ENCODE measurements around the gene PEX11G. TPM values are rescaled to one million over a fixed set of nuclear protein-coding genes. Genes with fewer than 3 reads are reported as not detected.

The PEX11G gene
- total and polyA plus RNA-seq, 2 experiments from 2014 or later: 4.0 to 6.2 TPM

DNA sequence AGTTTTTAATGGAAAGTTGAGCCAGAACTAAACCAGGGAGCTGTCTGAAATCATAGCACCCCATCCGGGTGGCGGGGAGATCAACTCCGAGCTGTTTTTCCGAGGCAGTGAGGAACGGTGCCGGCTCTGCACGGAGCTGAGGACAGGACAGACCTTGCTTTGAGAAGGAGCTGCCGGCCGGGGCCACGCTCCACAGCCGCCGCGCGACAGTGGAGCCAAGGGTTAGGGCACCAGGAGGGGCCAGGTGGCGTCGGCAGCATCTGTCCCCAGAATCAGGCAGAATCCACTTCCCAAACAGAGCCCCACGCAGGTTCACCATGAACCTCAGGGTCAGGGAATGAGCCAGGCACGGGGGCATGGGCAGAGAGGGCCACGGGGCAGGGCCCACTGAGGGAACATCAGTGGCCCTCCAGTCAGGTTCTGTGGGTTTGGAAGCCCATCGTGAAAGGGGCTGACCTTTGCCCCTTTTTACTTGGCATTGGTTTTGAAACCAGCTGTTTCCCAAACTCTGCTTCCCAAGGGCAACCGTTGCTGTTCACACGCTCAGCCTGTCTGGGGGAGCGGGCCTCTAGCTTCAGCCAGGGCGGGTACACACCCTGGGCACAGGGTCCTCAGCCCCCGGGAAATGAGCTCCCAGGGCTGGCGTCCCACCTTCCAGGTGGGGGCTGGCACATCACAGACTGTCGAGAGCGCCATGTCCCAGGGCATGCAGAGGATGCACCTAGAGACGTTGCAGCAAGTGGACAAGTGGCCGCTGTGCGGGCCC, 18.1 kb downstream of the PEX11G start:
- Histone ChIP-seq H3F3A (ENCODE audit: insufficient read depth) (no peaks in the 10 kb centered on the region), H3K9me3 (ENCODE audit: low read depth) (no peaks in the 10 kb centered on the region), H3K9ac (no peak overlapping the region), H3K79me2 (ENCODE audit: insufficient read depth) (no peaks in the 10 kb centered on the region), H2AFZ (no peak overlapping the region), H3K27ac (no peak overlapping the region), H3K4me3 (no peak overlapping the region), H3K4me1 (ENCODE audit: insufficient read depth) (no peaks in the 10 kb centered on the region), H3K27me3 (replicated peaks; ENCODE audit: insufficient read depth) (no peaks in the 10 kb centered on the region), H3K4me2 (ENCODE audit: unreplicated experiment) (no peak overlapping the region), H4K20me1 (ENCODE audit: insufficient read depth) (no peaks in the 10 kb centered on the region), H3K36me3 (ENCODE audit: low read depth) (no peaks in the 10 kb centered on the region), H3K9me2 (ENCODE audit: insufficient read depth) (no peaks in the 10 kb centered on the region)
- 91 to 93% methylated on average over 30 to 31 of the region's 31 CpGs for WGBS, 2 experiments (ENCODE audit: low coverage in 1 of 2, low lambda C conversion rate in 2 of 2, missing lambda C conversion rate in 2 of 2)
- TF ChIP-seq EZH2 (IDR thresholded peaks at IDR 0.05; ENCODE audit: insufficient read depth, poor library complexity, severe bottlenecking) (no peak), EZH2phosphoT487 (IDR thresholded peaks at IDR 0.05; ENCODE audit: insufficient read depth, low read depth) (no peak)
- DNase-seq: no peak
- in situ Hi-C loops (cut with MboI): no loop called here

DNA sequence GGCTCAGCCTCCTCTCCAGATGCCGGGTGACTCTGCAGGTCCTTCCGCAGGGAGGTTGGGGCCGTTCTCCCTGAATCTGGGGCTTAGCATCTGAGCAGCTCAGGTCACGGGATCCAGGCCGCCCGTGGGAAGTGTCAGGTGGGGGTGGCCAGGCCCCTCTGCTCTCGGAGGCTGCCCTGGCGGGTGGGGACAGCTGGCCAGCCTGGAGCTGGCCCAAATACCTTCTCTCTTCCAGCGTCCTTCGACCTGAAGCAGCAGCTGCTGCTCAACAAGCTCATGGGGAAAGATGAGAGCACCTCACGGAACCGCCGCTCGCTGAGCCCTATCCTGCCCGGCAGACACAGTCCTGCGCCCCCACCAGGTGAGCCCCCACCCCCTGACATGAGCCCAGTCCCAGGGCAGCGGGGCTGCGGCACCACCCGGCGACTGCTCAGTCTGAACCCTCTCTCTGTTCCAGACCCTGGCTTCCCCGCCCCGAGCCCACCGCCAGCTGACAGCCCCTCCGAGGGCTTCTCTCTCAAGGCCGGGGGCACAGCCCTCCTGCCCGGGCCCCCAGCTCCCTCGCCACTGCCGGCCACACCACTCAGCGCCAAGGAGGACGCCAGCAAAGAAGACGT, 19.1 kb downstream of the PEX11G start:
- Histone ChIP-seq H3K4me1 (ENCODE audit: insufficient read depth) (no peaks in the 10 kb centered on the region), H3K4me2 (ENCODE audit: unreplicated experiment) (no peak overlapping the region), H3K27me3 (replicated peaks; ENCODE audit: insufficient read depth) (no peaks in the 10 kb centered on the region), H3K79me2 (ENCODE audit: insufficient read depth) (no peaks in the 10 kb centered on the region), H3K27ac (no peak overlapping the region), H4K20me1 (ENCODE audit: insufficient read depth) (no peaks in the 10 kb centered on the region), H3K36me3 (ENCODE audit: low read depth) (no peaks in the 10 kb centered on the region), H3F3A (ENCODE audit: insufficient read depth) (no peaks in the 10 kb centered on the region), H3K4me3 (no peak overlapping the region), H3K9ac (no peak overlapping the region), H3K9me2 (ENCODE audit: insufficient read depth) (no peaks in the 10 kb centered on the region), H2AFZ (no peak overlapping the region), H3K9me3 (ENCODE audit: low read depth) (no peaks in the 10 kb centered on the region)
- in situ Hi-C loops (cut with MboI): no loop called here
- DNase-seq: no peak
- WGBS, 2 experiments (ENCODE audit: low coverage in 1 of 2, low lambda C conversion rate in 2 of 2, missing lambda C conversion rate in 2 of 2): 94 to 96% methylated on average over 17 to 31 of the region's 31 CpGs
- TF ChIP-seq EZH2phosphoT487 (IDR thresholded peaks at IDR 0.05; ENCODE audit: insufficient read depth, low read depth) (no peak), EZH2 (IDR thresholded peaks at IDR 0.05; ENCODE audit: insufficient read depth, poor library complexity, severe bottlenecking) (no peak)

DNA sequence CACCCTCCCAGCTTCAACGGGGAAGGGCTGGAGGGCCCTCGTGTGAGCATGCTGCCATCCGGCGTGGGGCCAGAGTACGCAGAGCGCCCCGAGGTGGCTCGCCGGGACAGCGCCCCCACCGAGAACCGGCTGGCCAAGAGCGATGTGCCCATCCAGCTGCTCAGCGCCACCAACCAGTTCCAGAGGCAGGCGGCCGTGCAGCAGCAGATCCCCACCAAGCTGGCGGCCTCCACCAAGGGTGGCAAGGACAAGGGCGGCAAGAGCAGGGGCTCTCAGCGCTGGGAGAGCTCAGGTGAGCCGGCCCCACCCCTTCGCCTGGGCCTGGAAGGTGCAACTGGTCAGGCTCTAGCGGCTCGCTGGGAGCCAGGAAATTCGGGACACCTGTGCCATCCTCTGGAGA, 20.0 kb downstream of the PEX11G start:
- Histone ChIP-seq H3K27me3 (replicated peaks; ENCODE audit: insufficient read depth) (no peaks in the 10 kb centered on the region), H3K9ac (no peak overlapping the region), H3K4me2 (ENCODE audit: unreplicated experiment) (no peak overlapping the region), H3K36me3 (ENCODE audit: low read depth) (no peaks in the 10 kb centered on the region), H3K9me2 (ENCODE audit: insufficient read depth) (no peaks in the 10 kb centered on the region), H3K9me3 (ENCODE audit: low read depth) (no peaks in the 10 kb centered on the region), H3F3A (ENCODE audit: insufficient read depth) (no peaks in the 10 kb centered on the region), H3K27ac (no peak overlapping the region), H3K4me3 (no peak overlapping the region), H2AFZ (no peak overlapping the region), H3K4me1 (ENCODE audit: insufficient read depth) (no peaks in the 10 kb centered on the region), H4K20me1 (ENCODE audit: insufficient read depth) (no peaks in the 10 kb centered on the region), H3K79me2 (ENCODE audit: insufficient read depth) (no peaks in the 10 kb centered on the region)
- no peak for DNase-seq
- in situ Hi-C loops (cut with MboI): no loop called here
- WGBS, 2 experiments (ENCODE audit: low coverage in 1 of 2, low lambda C conversion rate in 2 of 2, missing lambda C conversion rate in 2 of 2): 89 to 93% methylated on average over 20 to 23 of the region's 24 CpGs
- TF ChIP-seq EZH2 (IDR thresholded peaks at IDR 0.05; ENCODE audit: insufficient read depth, poor library complexity, severe bottlenecking) (no peak), EZH2phosphoT487 (IDR thresholded peaks at IDR 0.05; ENCODE audit: insufficient read depth, low read depth) (no peak)

DNA sequence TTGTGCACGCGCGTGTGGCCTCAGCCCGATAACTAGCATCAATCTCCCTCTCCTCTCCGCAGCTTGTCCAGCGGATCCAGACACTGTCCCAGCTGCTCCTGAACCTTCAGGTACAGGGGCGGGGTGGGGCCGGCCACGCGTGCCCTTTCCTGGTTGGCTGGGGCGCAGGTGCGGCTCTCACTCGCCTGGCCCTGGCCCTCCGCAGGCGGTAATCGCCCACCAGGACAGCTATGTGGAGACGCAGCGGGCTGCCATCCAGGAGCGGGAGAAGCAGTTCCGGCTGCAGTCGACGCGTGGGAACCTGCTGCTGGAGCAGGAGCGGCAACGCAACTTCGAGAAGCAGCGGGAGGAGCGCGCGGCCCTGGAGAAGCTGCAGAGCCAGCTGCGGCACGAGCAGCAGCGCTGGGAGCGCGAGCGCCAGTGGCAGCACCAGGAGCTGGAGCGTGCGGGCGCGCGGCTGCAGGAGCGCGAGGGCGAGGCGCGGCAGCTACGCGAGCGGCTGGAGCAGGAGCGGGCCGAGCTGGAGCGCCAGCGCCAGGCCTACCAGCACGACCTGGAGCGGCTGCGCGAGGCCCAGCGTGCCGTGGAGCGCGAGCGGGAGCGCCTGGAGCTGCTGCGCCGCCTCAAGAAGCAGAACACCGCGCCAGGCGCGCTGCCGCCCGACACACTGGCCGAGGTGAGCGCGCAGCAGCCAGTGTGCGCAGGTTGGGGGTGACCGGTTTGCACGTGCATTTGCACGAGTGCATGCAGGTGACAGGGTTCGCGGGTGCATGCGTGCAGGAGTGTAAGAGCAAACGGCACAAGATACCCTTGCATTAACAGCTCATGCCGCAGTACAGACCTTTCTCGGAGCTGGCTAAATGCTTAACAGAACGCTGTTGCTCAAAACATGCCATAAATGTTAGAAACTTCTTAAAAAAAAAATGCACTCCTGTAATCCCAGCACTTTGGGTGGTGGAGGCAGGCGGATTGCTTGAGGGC, 21.5 kb downstream of the PEX11G start:
- Histone ChIP-seq H3K36me3 (ENCODE audit: low read depth) (no peaks in the 10 kb centered on the region), H3K27ac (no peak overlapping the region), H3K27me3 (replicated peaks; ENCODE audit: insufficient read depth) (no peaks in the 10 kb centered on the region), H2AFZ (no peak overlapping the region), H3K4me3 (no peak overlapping the region), H3K4me2 (ENCODE audit: unreplicated experiment) (no peak overlapping the region), H4K20me1 (ENCODE audit: insufficient read depth) (no peaks in the 10 kb centered on the region), H3K9me3 (ENCODE audit: low read depth) (no peaks in the 10 kb centered on the region), H3K9ac (no peak overlapping the region), H3K9me2 (ENCODE audit: insufficient read depth) (no peaks in the 10 kb centered on the region), H3K4me1 (ENCODE audit: insufficient read depth) (no peaks in the 10 kb centered on the region), H3F3A (ENCODE audit: insufficient read depth) (no peaks in the 10 kb centered on the region), H3K79me2 (ENCODE audit: insufficient read depth) (no peaks in the 10 kb centered on the region)
- 97 to 98% methylated on average over 75 to 86 of the region's 86 CpGs for WGBS, 2 experiments (ENCODE audit: low coverage in 1 of 2, low lambda C conversion rate in 2 of 2, missing lambda C conversion rate in 2 of 2)
- TF ChIP-seq EZH2 (IDR thresholded peaks at IDR 0.05; ENCODE audit: insufficient read depth, poor library complexity, severe bottlenecking): no peak
- no peak for TF ChIP-seq EZH2phosphoT487 (IDR thresholded peaks at IDR 0.05; ENCODE audit: insufficient read depth, low read depth)
- no peak for DNase-seq
- in situ Hi-C loops (cut with MboI): no loop called here
